ENCODE measurements around the gene HCN3. TPM values are rescaled to one million over a fixed set of nuclear protein-coding genes. Genes with fewer than 3 reads are reported as not detected.

The HCN3 gene
- total RNA-seq, 4 donors from 2014 or later = 0.75 to 1.8 (median 1.1) TPM

DNA sequence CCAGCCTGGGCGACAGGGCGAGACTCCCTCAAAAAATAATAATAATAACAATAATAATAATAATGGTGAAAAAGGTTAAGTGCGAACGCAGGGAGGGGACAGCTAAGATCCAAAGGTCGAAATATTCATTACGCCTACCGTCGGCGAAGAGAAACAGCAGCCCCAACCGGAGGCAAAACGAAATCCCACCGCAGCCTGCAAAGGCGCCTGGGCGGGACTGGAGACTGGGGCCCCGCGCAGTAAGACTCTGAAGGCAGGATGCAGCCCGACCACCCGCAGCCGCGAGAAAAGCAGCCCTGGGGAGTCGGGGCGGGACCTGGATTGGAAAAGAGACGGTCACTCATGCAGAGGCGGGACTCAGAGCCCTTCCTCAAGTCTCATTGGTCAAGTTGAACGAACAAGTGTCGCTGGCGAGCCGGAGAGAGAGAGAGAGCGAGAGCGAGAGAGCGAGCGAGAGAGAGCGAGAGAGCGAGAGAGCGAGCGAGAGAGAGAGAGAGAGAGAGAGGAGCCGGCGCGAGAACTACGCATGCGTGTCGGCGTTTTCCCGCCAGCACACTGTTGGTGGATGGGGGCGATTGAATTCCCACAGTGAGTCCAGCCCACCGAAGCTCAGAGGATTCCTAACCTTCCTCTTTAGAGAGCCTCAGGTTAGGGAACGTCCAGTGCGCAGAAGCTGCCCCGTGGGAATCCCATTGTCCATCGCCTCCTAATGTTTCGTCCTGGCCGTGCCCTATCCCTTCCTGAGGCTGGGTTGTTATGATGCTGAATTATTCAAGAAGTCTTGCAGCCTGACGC, 32.7 kb upstream of the HCN3 start:
- TF ChIP-seq, protein P1, sequence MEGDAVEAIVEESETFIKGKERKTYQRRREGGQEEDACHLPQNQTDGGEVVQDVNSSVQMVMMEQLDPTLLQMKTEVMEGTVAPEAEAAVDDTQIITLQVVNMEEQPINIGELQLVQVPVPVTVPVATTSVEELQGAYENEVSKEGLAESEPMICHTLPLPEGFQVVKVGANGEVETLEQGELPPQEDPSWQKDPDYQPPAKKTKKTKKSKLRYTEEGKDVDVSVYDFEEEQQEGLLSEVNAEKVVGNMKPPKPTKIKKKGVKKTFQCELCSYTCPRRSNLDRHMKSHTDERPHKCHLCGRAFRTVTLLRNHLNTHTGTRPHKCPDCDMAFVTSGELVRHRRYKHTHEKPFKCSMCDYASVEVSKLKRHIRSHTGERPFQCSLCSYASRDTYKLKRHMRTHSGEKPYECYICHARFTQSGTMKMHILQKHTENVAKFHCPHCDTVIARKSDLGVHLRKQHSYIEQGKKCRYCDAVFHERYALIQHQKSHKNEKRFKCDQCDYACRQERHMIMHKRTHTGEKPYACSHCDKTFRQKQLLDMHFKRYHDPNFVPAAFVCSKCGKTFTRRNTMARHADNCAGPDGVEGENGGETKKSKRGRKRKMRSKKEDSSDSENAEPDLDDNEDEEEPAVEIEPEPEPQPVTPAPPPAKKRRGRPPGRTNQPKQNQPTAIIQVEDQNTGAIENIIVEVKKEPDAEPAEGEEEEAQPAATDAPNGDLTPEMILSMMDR (IDR thresholded peaks at IDR 0.05; ENCODE audit: low read depth) = no peak

DNA sequence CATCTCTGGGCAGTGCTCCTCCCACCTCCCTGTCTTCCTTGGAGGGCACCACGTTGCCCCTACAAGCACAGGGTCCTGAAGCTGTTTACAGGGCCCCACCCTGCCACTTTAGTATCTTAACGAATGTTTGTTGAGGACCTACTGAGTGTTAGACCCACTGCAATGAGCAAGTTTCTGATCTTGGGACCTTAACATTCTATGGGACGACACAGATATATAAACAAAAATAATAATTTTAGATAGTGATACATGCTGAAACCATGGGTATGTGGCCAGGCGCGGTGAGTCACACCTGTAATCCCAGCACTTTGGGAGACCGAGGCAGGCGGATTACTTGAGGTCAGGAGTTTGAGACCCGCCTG, 32.1 kb upstream of the HCN3 start:
- TF ChIP-seq, protein P1 (IDR thresholded peaks at IDR 0.05; ENCODE audit: low read depth) = no peak

DNA sequence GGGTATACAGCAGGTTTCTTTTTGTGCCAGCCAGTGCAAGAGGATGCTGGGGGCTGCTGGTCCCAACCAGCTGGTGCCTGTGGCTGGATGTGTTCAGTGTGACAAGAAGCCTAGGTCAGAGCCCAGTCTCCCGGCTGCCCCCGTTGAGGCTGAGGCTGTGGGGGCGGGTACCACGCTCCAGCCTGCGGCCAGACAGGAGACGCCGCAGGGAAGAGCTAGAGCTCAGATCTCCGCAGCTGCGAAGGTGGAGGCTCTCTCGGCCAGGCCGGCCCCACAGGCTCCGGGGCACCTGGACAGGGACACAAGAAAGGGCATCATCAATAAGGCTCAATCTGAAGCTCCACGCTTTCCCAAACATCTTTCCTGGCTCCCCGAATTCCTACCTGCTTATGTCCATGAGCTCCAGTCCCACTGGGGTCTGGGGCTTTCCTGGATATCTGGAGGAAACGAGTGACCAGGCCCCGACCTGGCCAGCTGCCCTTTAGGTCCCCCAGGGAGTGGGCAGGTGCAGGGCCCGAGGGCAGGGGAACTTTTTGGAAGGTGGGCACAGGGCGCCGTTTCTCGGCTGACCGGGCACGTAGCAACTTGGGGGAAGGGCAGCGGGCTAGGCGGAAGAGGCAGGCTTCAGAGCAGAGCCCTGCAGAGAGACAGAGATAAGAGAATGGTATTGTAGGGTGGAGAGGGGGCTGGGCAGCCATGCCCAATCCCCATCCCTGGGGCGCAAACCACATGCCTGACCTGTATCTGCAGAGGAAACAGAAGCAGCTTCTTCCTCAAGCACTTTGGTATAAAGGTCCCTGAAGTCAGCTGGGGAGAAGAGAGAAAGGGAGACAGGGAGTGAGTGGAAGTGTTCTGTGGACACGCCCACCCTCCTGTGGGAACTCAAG, 29.4 kb upstream of the HCN3 start:
- TF ChIP-seq, protein P1 (IDR thresholded peaks at IDR 0.05; ENCODE audit: low read depth) = no peak

DNA sequence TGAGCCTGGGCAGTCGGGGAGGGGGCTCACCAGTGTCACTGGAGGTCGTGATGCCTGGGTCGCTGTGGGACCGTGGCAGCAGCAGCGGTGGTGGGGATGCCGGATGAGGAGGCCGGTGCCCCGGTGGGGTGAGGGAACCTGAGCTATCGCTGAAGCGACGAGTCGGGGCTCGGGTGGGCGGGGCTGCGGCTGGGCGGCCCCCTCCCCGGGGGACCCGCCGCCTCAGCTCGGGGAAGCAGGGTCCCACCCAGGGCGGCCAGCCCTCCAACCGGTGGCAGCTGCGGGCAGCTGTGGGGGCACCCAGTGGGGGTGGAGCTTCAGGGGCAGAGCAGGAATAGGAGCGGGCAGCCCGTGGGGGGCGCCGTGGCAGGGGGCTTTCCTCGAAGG, 27.0 kb upstream of the HCN3 start:
- TF ChIP-seq, protein P1 (IDR thresholded peaks at IDR 0.05; ENCODE audit: low read depth) = no peak

DNA sequence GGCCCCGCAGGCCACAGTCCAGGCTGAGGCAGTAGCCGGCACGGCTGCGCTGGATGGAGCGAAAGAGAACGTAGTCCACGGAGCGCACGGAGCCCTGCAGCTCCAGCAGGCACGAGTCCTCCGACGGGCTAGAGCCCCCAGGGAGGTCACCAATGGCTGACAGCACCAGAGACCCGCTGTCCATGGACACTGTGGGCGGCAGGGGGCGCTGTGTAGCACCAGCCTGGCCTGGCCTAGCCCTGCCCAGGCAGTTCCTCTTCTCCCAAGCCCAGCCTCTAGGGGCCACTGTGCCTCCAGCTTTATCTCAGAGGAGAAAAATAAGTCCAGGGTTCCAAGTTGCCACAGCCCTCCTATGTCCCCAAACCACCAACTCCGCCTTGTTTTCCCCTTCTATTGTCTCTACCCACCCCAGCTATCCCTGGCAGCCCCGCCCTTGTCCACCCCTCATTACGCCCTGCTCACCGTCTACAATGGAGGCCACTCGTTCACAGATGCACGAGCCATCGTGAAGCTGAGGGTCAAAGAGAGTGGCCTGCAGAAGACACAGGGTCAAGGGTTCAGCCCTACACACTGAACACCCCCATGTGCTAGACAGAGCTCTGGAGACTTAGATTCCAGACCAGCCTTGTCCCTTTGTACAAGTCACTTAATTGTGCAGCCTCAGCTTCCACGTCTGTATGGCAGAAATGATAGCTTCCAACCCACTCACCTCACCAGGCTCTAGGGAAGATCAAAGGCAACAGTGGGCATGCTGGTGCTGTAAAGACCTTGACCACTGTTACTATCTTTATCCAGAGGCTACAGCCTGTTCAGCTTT, 26.4 kb upstream of the HCN3 start:
- TF ChIP-seq, protein P1 (IDR thresholded peaks at IDR 0.05; ENCODE audit: low read depth) = no peak

DNA sequence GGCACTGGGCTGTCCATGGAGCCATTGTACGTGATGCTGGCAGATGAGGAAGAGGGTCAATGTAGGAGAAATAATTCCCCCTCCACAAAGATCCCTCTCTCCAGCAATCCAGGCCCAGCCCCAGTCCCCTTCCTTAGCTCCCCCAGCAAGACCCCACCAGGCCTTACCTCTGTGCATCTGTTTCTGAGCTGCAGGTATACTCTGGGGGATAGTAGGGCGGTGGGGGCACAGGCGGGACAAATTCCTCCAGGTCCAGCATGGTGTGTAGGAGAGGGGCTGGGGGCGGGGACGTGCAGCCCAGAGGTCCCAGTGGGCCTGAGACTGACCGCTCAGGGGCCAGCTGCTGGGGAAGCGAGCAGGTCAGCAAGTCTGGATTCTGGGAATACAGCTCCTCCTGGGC, 25.7 kb upstream of the HCN3 start:
- TF ChIP-seq, protein P1 (IDR thresholded peaks at IDR 0.05; ENCODE audit: low read depth) = no peak

Measured in subcutaneous adipose tissue (tissue), 4 donors.